Embryonic facial prominence (tissue), 1 donor: ENCODE measurements around the gene CABLES1.
"Not testable (repeated sequence)": the region's sequence is repeated elsewhere in the genome, so short reads cannot be mapped to it uniquely, and the experiment has no call there.

Experiments used
- DNase-seq: peaks from one replicate; pipeline ENCODE4 v3.0.0-alpha.2; 2016; ENCODE audit errors: extremely low spot score

The CABLES1 gene

DNA sequence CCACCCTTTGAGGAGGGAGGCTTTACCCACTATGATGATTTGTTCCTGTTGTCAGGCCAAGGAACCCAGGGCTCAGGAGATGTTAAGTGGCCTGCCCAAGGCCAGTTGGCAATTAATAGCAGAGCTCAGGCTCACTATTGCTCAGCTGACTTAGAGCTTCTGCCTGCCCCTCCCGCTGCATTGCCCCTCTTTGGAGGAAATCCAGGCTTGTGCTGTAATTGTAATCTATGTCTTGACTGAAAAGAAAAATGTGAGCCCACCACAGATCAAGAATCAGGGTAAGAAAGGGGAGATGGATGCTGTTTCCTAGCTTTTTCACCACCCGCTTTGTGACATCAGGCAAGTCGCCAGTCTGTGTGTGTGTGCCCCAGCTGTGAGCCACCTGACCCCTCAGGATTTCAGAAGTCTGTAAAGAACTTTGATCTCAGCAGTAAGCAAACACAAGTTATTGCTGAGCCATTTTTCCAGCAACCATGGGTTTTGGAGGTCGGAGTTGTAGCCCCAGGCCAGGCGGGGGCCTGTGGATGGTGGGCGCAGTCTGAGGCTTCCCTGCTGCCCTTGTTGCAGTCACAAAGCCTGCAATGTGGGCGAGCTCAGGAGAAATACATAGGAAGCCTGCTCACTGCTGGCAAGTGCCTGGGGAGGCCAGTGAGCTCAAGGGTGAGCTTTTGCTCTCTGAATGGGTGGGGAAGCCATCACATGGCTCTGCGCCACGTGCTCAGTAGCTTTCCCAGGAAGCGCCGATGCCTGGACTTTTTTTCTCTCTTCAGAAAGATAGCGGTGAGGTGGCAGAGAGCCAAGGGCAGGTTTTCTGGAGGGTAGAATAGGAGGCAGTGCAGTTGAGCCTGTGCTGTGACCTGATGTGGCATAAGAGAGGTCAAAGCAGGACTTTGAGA, 6.1 kb downstream of the CABLES1 start:
- DNase-seq, result no peak

DNA sequence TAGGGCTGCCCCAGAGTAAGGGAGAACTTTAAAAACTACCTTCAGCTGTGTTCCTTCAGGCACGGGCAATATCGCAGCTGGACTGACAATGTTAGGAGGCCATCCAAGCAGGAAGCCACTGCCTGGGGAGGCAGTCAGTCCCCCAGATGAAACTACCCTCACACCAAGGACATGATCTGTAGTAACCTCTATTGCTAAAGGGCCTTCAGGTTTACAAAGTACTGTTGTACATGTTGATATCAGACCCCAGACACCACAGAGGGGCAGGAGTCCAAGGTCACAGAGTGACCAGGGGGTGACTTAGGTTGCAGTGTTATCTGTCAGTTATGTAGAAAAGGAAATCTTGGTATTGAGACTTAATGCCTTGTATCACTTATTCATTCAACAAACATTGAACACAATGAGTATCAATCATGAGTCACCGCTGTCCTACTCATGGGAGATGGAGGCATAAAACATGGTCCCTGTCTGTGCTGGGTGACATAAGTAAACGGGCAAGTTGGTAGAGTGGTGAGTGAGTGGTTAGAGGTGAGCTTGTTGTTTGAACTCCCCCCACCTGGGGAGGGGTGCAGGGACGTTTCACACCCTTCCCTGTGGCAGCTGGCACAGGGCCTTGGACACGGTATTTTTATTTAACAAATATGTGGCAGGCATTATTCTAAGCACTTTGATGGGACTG, 7.1 kb downstream of the CABLES1 start:
- DNase-seq, result no peak

DNA sequence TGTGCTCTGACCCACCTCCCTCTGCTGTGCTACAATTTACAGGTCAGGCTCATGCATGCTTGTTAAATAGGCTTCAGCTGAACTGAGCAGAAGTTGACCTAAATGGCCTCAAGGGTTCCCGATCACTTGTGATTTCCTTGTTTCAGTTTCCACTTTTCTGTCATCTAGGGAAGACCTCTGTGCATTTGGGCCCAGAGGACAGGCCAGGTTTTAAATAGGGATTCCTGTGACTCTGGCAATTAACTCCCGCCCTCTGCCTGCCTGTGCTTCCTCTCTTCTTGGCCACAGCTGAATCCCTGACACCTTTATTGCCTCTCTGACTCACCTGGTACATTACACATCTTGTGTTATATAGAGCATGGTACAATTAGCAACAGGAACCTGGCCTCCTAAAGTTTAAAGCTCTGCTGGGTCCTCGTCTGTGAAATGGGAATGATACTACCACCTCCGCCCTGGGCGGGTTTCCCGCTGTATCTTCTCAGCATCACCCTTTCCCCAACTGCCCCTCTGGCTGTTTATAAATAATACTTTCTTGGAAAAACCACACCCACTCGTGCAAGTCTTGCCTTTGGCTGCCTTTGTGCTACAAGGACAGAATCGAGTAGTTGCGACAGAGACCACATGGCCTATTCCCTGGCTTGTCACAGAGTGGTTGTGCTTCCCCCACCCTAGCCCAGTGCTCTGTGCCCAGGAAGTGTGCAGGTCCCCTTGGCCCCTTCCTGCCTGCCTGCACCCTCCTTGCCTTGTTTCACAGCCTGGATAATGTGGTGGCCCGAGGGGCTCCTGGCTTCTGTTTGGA, 7.9 kb downstream of the CABLES1 start:
- no peak for DNase-seq

DNA sequence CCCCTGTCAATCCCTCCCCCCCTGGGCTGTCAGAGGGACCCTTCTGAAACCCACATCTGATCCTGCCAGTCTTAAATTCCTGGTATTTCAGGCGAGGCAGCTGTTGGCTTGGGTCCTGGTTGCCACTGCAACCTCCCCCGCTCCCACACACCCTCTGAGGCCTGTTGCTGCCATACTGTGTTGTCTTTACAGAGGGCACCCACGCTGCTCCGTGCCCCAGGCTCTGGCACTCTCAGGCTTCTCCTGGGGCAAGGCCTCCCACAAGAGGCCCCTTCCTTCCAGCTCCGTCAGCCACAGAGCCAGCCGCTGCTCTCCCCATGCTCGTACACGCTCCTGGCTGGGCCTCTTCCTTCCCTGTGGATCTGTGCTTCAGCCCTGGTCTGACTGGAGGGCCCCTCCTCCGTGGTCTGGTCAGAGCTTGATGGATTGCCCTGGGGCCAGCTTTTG, 8.6 kb downstream of the CABLES1 start:
- DNase-seq, result no peak

DNA sequence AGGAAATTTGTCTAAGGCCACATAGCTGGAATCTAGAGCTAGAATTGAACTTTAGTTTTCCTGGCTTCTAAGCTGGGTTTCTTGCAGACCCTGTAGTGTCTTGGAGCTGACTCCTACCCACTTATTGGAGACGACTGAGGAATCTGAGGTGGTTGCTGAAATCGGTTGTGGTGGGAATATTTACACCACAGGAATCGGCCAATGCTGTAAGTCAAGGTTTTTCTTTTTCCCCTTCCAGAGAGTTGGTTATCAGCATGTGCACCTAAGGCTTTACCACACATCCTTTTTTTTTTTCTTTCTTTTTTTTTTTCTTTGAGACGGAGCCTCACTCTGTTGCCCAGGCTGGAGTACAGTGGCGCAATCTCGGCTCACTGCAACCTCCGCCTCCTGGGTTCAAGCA, 9.4 kb downstream of the CABLES1 start:
- no peak for DNase-seq

DNA sequence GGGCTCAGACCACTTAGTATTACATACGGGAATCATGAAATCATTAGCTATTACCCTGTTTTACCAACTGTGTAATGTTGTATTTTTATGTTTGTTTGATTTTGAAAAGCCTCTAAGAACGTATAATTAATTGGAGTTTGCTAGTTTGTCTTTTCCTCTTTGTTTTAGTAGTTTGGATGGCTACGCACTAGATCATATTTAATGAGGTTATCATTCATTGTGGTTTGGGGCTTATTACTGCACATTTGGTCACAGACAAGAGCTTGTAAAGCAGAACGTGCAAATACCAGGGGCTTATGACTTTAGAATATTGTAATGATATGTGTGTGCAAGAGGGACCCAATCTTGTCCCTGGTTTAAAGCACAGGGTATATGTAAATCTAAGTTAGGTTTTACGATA, 10.3 kb downstream of the CABLES1 start:
- DNase-seq, result no peak

DNA sequence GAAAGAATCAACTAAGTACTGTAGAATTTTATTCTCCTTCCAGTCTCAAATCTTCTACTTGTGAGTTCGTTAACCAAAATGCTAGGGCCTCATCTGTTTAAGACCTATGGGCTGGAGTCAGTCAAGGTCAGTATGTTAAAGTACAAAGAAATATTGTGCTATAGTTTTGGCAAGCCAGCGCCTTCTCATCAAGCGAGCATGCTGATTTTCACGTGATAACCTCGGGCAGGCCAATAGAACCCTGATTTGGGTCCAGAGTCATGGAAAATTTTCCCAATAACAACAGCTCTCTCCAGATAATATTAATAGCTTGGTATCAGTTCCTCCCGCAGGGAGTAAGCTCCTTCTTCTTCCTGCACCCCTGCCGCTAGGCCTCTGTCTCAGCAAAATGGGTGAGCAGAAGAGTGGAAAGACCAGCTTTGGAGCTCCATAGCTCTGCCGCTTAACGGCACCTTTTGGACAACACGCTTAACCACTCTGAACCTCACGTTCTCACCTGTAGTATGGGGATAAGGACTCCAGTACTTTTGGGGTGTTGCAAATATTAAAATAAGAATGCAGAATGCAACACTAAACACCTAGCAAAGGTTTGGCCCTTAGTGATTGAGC, 11.7 kb downstream of the CABLES1 start:
- no peak for DNase-seq

DNA sequence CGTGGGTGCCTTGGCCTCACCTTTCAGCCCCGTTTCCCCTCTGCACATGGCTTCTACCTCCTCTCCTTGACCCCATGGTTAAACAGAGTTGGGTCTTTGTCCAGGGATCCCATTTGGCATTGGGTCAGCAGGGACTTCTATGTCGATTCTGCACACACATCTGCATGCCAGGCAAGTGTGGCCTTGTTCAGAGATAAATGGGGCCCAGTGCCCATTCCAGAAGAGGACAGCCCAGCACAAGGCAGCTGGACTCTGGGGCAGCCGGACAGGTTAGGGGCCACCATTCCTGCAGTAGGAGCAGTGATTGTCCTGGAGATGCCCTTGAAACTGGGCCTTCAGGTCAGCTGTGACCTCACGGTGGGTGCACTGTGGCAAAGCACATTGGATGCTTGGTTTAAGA, 13.1 kb downstream of the CABLES1 start:
- no peak for DNase-seq

DNA sequence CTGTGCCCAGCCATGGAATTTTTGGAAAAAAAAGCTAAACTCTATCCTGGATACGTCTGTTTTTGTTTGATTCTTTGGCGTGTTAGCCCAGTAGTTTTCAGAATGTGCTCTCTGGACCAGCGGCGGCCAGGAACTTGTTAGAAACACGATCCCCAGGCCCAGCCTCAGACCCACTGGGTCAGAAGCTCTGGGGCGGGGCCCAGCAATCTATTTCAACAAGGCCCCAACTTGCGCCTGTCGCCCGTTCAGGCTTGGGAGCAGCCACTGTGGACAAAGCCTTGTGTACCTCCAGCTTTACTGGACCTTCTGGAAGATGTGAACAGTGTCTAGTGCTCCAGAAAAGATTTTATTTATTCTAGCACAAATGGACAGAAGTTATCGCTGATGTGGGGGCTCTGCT, 14.3 kb downstream of the CABLES1 start:
- DNase-seq, result no peak

DNA sequence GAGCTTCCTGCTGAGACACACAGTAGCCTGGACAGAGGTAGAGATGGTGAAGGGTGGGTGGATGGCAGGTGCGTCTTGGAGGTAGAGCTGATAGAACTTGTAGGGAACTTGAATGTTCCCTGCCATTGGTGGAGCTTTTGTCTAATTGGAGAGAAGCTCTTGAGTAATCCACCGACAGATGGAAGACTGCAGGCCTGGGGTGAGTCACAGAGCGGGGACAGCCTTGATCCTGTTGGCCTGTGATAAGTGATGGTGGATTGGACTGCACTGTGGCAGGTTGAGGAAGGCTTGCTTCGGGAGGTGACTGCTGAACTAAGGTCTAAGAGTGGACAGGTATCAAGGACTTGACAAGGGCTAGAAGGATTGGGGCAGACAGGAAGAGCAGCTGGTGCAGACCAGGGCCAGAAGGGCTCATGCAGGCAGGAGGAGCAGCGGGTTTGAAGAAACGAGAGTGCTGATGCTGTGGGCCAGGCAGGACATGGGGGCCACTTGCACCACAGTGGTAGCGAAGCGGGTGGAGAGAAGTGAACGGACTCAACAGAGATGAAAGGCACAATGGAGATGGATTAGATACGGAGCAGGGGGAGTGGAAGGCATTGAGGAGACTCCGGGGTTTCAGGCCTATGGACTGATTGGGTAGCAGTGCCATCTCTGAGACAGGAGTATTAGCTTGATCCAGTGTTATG, 16.3 kb downstream of the CABLES1 start:
- DNase-seq, result no peak

DNA sequence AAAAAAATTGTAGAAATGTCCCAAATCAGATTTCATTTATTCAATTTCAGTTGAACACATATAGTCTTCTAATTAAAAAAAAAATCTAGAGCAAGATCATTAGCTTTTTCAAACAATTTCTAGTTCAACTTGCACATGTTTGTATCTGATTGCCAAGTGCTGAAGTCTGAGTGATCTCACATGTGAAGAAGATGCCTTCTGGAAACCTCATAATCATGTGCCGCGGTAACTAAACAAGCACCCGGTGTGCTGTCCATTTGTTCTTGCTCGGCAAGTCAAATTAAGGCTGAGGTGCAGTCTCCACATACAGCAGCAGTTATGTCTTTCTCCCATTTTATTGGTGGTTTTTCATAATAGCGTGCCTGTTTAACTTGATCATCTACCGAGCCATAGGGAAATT, 18.7 kb downstream of the CABLES1 start:
- no peak for DNase-seq

DNA sequence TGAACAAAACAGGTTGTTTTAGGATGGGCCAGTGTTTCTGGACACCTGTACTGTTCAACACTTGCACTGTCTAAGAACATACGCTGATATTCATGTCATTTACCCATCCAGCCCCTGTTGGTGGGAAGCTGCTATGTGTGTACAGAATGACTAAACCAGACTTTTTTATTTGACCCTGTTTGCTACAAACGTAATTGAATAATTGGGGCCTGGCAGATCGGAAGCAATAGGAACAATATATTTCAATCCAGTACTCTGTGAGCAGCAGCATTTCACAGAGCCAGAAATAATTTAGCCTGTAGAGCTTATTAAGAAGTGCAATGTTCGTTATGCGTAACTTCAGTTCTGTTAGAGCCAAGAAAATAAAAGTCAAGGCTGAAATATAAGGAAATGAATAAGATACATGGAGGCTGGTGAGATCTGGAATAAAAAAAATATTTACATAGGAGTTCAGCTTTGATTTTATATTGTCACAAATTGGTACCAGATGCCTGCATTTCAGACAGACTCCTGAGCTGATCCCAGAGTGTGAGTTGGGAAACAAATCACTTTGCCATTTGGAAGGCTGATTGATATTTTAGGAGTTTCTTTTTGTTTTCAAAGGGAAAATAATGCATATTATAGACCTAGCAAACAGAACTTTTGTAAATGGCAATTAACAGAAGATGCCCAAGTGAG, 19.7 kb downstream of the CABLES1 start:
- no peak for DNase-seq

DNA sequence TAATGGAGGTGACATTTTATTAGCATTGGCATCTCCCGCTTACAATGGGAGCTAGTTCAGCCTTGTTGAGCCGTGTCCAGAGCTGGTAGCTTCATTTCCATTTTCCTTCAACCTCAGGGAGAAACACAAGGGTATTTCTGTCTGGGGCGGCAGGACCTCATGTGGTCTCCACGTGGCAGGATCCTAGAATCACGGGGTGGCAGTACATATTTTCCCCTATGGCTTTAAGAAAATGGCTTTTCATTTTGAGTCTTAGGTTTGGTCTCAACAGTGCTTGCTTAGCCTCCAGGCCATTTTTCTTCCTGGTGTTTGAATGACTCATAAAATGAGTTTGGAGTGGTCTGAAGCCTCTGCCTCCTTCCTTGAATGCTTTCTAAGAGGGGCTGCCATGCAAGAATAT, 20.3 kb downstream of the CABLES1 start:
- no peak for DNase-seq

DNA sequence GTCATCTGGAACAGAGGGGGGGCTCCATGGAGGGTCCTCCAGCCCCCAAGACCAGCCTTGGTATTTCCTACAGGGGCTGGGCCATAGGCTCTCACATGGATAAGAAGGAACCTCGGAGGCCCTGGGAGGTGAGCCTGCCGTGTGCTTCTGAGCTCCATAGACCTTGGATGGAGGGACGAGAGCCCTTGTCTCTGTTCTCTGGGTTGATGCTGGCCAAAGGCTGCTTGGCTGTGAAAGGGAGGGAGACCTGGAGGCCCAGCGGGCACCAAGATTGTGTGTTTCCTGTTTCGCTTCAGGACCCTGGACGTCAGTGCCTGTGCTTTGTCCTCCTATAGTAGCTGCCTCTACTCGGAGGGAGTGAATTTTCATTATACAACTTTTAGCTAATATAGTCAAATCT, 20.8 kb downstream of the CABLES1 start:
- no peak for DNase-seq

DNA sequence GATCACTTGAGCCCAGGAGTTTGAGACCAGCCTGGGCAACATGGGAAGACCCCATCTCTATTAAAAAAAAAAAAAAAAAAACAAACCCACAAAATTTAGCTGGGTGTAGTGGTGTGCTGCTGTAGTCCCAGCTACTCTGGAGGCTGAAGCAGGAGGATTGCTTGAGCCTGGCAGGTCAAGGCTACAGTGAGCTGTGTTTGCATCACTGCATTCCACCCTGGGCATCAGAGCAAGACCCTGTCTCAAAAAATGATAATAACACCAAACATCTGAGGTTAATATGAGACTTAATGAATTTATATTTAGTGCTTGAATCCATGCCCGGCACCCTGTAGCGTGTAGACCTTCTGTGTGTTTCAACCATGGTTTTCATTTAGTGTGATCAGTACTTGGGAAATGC, 22.8 kb downstream of the CABLES1 start:
- no peak for DNase-seq

DNA sequence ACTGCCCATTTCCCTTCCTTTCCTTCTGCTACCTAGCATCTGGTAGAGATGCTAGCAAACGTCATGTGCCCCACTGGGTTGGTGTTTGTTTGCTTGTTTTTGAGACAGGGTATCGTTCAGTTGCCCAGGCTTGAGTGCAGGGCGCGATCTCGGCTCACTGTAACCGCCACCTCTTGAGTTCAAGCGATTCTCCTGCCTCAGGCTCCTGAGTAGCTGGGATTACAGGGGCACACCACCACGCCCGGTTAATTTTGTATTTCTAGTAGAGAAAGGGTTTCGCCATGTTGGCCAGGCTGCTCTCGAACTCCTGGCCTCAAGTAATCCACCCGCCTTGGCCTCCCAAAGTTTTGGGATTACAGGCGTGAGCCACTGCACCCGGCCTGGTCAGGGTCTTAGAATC, 23.6 kb downstream of the CABLES1 start:
- DNase-seq, result not testable (repeated sequence)

DNA sequence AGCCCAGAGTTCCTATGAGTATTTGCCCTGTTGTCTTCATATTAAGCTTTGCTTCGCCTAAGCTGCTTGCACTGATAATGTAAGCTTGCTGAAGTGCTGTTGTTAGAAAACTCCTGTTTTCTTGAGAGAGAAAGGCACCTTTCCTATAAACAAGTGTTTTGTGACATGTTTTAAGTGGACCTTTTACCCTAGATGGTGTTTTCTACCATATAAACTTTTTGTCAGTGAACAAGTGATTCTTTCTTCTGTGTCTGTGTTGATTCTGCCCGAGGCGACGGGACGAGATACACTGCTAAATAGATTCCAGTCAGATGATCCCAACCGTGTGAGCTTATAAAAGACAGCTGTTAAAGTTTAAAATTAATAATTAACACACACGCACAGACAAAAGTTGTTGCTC, 24.1 kb downstream of the CABLES1 start:
- no peak for DNase-seq

DNA sequence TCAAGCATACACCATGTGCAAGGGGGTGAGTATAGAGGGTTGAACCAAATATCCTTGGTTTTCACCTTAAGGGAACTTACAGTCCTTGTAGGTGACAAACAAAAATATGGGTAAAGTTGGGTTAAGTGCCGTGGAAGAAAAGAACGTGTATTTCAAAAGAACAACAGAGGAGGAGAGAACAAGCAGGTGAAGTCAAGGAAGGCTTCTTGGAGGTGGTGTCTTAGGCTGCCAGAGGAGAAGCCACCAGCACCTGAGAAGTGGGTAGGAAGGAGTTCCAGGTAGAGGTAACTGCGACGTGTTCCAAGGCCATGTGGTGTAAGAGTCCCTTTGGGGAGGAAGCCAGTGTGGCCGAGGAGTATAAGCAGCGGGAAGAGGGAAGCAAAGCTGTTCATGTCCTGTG, 27.2 kb downstream of the CABLES1 start:
- no peak for DNase-seq

DNA sequence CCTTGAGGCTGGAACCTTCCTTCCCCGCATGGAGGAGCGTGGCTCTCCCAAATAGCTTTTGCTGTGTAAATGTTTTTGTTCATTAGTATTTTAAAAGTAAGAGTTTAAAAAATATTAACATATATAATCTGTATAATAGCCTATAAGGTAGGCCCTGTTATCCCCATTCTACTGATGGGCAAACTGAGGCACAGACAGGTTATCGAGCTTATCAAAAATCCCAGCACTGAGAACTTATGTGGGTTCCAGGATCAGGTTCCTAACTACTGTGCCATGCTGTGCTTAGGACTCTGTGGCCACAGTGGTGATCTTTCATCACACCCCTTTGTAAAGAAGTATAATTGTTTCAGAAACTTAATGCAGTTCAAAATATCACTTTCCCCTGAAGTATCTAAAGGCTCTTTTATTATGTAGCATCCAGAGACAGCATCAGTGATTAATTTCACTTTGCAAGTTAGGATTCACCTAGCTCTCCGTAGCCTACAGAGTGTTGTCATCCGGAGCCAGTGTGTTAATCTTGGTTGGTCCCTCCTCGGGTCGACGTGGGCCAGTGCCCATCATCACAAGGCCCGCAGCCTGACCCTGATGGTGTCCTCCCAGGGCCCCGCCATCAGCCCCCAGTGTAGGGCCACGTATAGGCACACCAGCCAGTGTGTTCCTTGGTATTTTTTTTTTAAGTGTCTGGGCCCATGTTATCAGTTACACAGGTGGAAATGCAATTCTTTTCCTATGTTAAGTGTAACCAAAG, 28.7 kb downstream of the CABLES1 start:
- no peak for DNase-seq
